GM18502 (cell line): ENCODE measurements around the gene OMP.

Source experiments
- ATAC-seq: cut with Tn5 transposase; IDR thresholded peaks from one replicate; pipeline ENCODE4 v1.9.1; 2021; ENCODE audit warnings: mild to moderate bottlenecking; ENCODE audit not compliant: unreplicated experiment, poor library complexity

Gene OMP

GRCh38 chr11:77100166-77101042 lies 2.2 kb upstream of the OMP start:
- ATAC-seq = no peak

- ATAC-seq = no peak
Observed at GRCh38 chr11:77101043-77101537, 1.6 kb upstream of the OMP start.

- no peak for ATAC-seq
Observed at GRCh38 chr11:77103319-77103718, 679 bp downstream of the OMP start.

- no peak for ATAC-seq
Observed at GRCh38 chr11:77104727-77105126, 2.1 kb downstream of the OMP start.

GRCh38 chr11:77106321-77106720 lies 3.7 kb downstream of the OMP start:
- no peak for ATAC-seq

- ATAC-seq = no peak
Observed at GRCh38 chr11:77106759-77107158, 4.1 kb downstream of the OMP start.

GRCh38 chr11:77107950-77108349 lies 5.3 kb downstream of the OMP start:
- ATAC-seq = no peak

- no peak for ATAC-seq
Observed at GRCh38 chr11:77108436-77108835, 5.8 kb downstream of the OMP start.

GRCh38 chr11:77109236-77110019 lies 6.8 kb downstream of the OMP start:
- no peak for ATAC-seq

- no peak for ATAC-seq
Observed at GRCh38 chr11:77110836-77111235, 8.2 kb downstream of the OMP start.

- no peak for ATAC-seq
Observed at GRCh38 chr11:77111277-77111676, 8.6 kb downstream of the OMP start.

- ATAC-seq = no peak
Observed at GRCh38 chr11:77111946-77112345, 9.3 kb downstream of the OMP start.

- no peak for ATAC-seq
Observed at GRCh38 chr11:77112641-77113381, 10.2 kb downstream of the OMP start.

GRCh38 chr11:77113382-77114088 lies 10.9 kb downstream of the OMP start:
- no peak for ATAC-seq

- ATAC-seq = no peak
Observed at GRCh38 chr11:77114089-77114463, 11.4 kb downstream of the OMP start.

GRCh38 chr11:77115181-77115611 lies 12.6 kb downstream of the OMP start:
- no peak for ATAC-seq

GRCh38 chr11:77115956-77116355 lies 13.3 kb downstream of the OMP start:
- no peak for ATAC-seq

- no peak for ATAC-seq
Observed at GRCh38 chr11:77117492-77117891, 14.9 kb downstream of the OMP start.

GRCh38 chr11:77118086-77118485 lies 15.4 kb downstream of the OMP start:
- ATAC-seq = no peak

GRCh38 chr11:77118971-77119370 lies 16.3 kb downstream of the OMP start:
- ATAC-seq = no peak
